ENCODE data around the gene TTC1. TPM values are rescaled to one million over a fixed set of nuclear protein-coding genes. Genes with fewer than 3 reads are reported as not detected.
"Not testable (repeated sequence)": the region's sequence is repeated elsewhere in the genome, so short reads cannot be mapped to it uniquely, and the experiment has no call there.

Gene TTC1
- total RNA-seq, 1 donor = 51.0 TPM

- H3K4me3 ChIP-seq (ENCODE audit: low read depth, low read length) = no peak overlapping the region
- peak; percentile 55 for DNase-seq (ENCODE audit: low read depth)
- TF ChIP-seq CTCF (IDR thresholded peaks at IDR 0.05; ENCODE audit: insufficient read depth, low read depth, low read length) = no peak
Measured at GRCh38 chr5:160064995-160065614, 56.2 kb downstream of the TTC1 start.

- peak; percentile 19 for DNase-seq (ENCODE audit: low read depth)
- not testable (repeated sequence) for H3K4me3 ChIP-seq (ENCODE audit: low read depth, low read length)
Measured at GRCh38 chr5:160069120-160069519, 60.2 kb downstream of the TTC1 start.

- H3K4me3 ChIP-seq (ENCODE audit: low read depth, low read length) = no peak overlapping the region
- peak; percentile 99 for DNase-seq (ENCODE audit: low read depth)
- no peak for TF ChIP-seq CTCF (IDR thresholded peaks at IDR 0.05; ENCODE audit: insufficient read depth, low read depth, low read length)
Measured at GRCh38 chr5:160071516-160071915, 62.6 kb downstream of the TTC1 start.

DNA sequence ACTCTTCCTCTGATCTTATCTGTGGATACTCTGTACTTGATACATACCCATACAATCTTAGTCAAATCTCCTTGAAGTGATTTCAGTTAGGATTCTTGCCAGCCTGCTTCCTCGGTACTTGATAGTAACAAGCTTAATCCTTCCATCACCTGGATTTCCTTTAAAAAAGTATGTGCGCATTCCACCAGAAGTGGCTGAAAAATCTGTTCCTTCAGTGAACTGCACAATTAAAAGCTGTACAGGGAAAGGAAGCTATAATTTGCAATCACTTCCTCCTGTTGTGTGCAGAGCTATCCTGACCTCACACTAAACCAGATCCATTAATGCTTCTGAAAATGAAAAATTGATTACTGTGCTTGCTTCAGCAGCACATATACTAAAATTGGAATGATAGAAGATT is 63.0 kb downstream of the TTC1 start:
- no peak for DNase-seq (ENCODE audit: low read depth)
- no peak overlapping the region for H3K4me3 ChIP-seq (ENCODE audit: low read depth, low read length)
- no peak for TF ChIP-seq CTCF (IDR thresholded peaks at IDR 0.05; ENCODE audit: insufficient read depth, low read depth, low read length)

GRCh38 chr5:160075073-160075472 is 66.1 kb downstream of the TTC1 start:
- no peak overlapping the region for H3K4me3 ChIP-seq (ENCODE audit: low read depth, low read length)
- peak; percentile 94 for DNase-seq (ENCODE audit: low read depth)
- no peak for TF ChIP-seq CTCF (IDR thresholded peaks at IDR 0.05; ENCODE audit: insufficient read depth, low read depth, low read length)

GRCh38 chr5:160076997-160077396 is 68.1 kb downstream of the TTC1 start:
- no peak for DNase-seq (ENCODE audit: low read depth)
- TF ChIP-seq CTCF (IDR thresholded peaks at IDR 0.05; ENCODE audit: insufficient read depth, low read depth, low read length) = no peak
- no peak overlapping the region for H3K4me3 ChIP-seq (ENCODE audit: low read depth, low read length)

DNA sequence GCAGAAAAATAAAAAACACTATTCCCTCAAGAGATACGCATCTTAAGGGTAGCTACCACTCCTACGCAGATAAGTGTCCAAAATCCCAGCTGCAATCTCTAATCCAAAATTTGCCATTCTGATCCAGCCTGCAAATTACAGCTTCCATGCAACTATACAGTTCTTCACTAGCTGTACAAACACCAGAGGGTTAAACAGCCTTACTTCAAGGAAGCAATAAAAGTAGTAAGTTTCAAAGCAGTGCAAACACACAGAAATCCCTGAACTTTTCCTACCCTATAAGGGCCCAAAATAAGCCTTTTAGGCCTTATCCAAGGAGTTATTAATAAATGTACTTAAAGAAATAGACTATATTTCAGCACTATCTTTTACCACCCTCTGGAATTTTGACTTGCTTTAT is 70.8 kb downstream of the TTC1 start:
- H3K4me3 ChIP-seq (ENCODE audit: low read depth, low read length) = no peak overlapping the region
- no peak for TF ChIP-seq CTCF (IDR thresholded peaks at IDR 0.05; ENCODE audit: insufficient read depth, low read depth, low read length)
- DNase-seq (ENCODE audit: low read depth) = no peak
